ENCODE measurements around the gene NOTO. TPM values are rescaled to one million over a fixed set of nuclear protein-coding genes. Genes with fewer than 3 reads are reported as not detected.
A peak's percentile ranks its signal among the peaks of the same experiment; 100 is the strongest.
"Not testable (repeated sequence)": the region's sequence is repeated elsewhere in the genome, so short reads cannot be mapped to it uniquely, and the experiment has no call there.

The NOTO gene, protein sequence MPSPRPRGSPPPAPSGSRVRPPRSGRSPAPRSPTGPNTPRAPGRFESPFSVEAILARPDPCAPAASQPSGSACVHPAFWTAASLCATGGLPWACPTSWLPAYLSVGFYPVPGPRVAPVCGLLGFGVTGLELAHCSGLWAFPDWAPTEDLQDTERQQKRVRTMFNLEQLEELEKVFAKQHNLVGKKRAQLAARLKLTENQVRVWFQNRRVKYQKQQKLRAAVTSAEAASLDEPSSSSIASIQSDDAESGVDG
- not detected for total RNA-seq
- long read RNA-seq = 0 reads

- Histone ChIP-seq H3K36me3 (no peaks in the 10 kb centered on the region), H3K27me3 (ENCODE audit: low read depth) (peaks cover 98% of the 10 kb centered on the region), H3K4me1 (peaks cover 16% of the 10 kb centered on the region), H3K9me3 (replicated peaks) (no peaks in the 10 kb centered on the region), H3K4me3 (peak within 1 kb of the TSS; percentile 55), H3K27ac (replicated peaks) (no peak within 1 kb of the TSS)
- no peak for TF ChIP-seq CTCF (IDR thresholded peaks at IDR 0.05; ENCODE audit: borderline replicate concordance)
- intact Hi-C loops (cut with micrococcal nuclease) = no loop called here
- no peak for DNase-seq
Observed at GRCh38 chr2:73202156-73203054, at the start of gene NOTO. NOTO (plus strand) TSS chr2:73202574; CDS start chr2:73202667, 93 bp downstream.

- Histone ChIP-seq H3K27me3 (ENCODE audit: low read depth) (peaks cover 41% of the 10 kb centered on the region), H3K36me3 (no peaks in the 10 kb centered on the region), H3K9me3 (replicated peaks) (peaks cover 8% of the 10 kb centered on the region), H3K4me1 (peaks cover 7% of the 10 kb centered on the region), H3K4me3 (no peak overlapping the region), H3K27ac (replicated peaks) (no peak overlapping the region)
- peak; percentile 61 for DNase-seq
- intact Hi-C loops (cut with micrococcal nuclease) = loop anchor here (10.0 kb wide), 1 partner anchor 162 kb away; no protein-coding TSS in a partner anchor
- peak; percentile 87 for TF ChIP-seq CTCF (IDR thresholded peaks at IDR 0.05; ENCODE audit: borderline replicate concordance)
Observed at GRCh38 chr2:73156539-73157124, 45.7 kb upstream of the NOTO start.

- no peak for TF ChIP-seq CTCF (IDR thresholded peaks at IDR 0.05; ENCODE audit: borderline replicate concordance)
- intact Hi-C loops (cut with micrococcal nuclease) = loop anchor here (5.0 kb wide), 2 partner anchors 76 to 271 kb away; no protein-coding TSS in a partner anchor
- no peaks in the 10 kb centered on the region for H3K4me1 ChIP-seq
- H3K36me3 ChIP-seq = no peaks in the 10 kb centered on the region
- no peak overlapping the region for H3K27ac ChIP-seq (replicated peaks)
- H3K9me3 ChIP-seq (replicated peaks) = no peaks in the 10 kb centered on the region
- peaks cover 27% of the 10 kb centered on the region for H3K27me3 ChIP-seq (ENCODE audit: low read depth)
- no peak for DNase-seq
- H3K4me3 ChIP-seq = no peak overlapping the region
Observed at GRCh38 chr2:73162856-73163391, 39.5 kb upstream of the NOTO start.

GRCh38 chr2:73163483-73164367 is 38.6 kb upstream of the NOTO start:
- intact Hi-C loops (cut with micrococcal nuclease) = loop anchor here (5.0 kb wide), 2 partner anchors 76 to 271 kb away; no protein-coding TSS in a partner anchor
- H3K27ac ChIP-seq (replicated peaks) = no peak overlapping the region
- H3K4me3 ChIP-seq = no peak overlapping the region
- H3K27me3 ChIP-seq (ENCODE audit: low read depth) = peaks cover 21% of the 10 kb centered on the region
- no peaks in the 10 kb centered on the region for H3K36me3 ChIP-seq
- H3K9me3 ChIP-seq (replicated peaks) = no peaks in the 10 kb centered on the region
- H3K4me1 ChIP-seq = no peaks in the 10 kb centered on the region
- DNase-seq = peak; percentile 50
- TF ChIP-seq CTCF (IDR thresholded peaks at IDR 0.05; ENCODE audit: borderline replicate concordance) = peak; percentile 92

DNA sequence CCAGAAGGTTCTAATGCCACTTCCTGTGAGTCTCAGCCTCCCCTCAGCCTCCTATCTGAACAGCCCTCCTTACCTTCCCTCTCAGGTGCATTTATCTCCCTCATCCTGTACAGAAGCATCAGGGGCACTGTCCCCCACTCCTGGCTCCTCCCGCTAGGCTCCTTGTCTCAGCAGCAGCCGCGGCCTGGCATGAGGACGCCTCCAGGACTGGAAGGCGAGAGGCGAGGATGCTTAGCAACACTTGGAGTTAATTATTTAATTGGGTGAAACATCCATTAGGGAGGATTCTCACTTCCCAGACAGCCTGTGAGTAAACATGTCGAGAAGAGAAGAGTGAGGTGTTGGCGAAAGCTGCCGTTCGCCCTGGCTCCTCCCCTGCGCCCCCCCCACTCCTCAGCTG is 36.4 kb upstream of the NOTO start:
- intact Hi-C loops (cut with micrococcal nuclease); H3K27me3 ChIP-seq (ENCODE audit: low read depth); DNase-seq; H3K9me3 ChIP-seq (replicated peaks); H3K4me1 ChIP-seq; H3K36me3 ChIP-seq; H3K27ac ChIP-seq (replicated peaks); H3K4me3 ChIP-seq: not testable (repeated sequence)

- H3K4me1 ChIP-seq; H3K27me3 ChIP-seq (ENCODE audit: low read depth); intact Hi-C loops (cut with micrococcal nuclease); H3K27ac ChIP-seq (replicated peaks); H3K9me3 ChIP-seq (replicated peaks); H3K36me3 ChIP-seq; H3K4me3 ChIP-seq; DNase-seq: not testable (repeated sequence)
Observed at GRCh38 chr2:73166813-73167212, 35.6 kb upstream of the NOTO start.

DNA sequence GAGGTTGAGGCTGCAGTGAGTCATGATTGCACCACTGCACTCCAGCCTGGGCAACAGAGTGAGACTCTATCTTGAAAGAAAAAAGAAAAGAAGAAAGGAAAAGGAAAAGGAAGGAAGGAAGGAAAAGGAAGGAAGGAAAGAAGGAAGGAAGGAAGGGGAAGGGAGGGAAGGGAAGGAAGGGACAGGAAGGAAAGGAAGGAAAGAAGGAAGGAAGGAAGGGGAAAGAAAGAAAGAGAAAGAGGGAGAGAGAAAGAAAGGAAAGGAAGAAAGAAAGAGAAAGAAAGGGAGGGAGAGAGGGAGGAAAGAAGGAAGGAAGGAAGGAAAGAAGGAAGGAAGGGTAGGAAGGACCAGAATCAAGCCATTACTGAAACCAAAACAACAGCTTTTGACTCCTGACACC is 34.0 kb upstream of the NOTO start:
- DNase-seq; H3K4me3 ChIP-seq; H3K4me1 ChIP-seq; H3K27me3 ChIP-seq (ENCODE audit: low read depth); H3K27ac ChIP-seq (replicated peaks); H3K9me3 ChIP-seq (replicated peaks); intact Hi-C loops (cut with micrococcal nuclease); H3K36me3 ChIP-seq: not testable (repeated sequence)

GRCh38 chr2:73170341-73170740 is 32.0 kb upstream of the NOTO start:
- H3K27me3 ChIP-seq (ENCODE audit: low read depth); H3K36me3 ChIP-seq; H3K9me3 ChIP-seq (replicated peaks); H3K4me1 ChIP-seq; DNase-seq; H3K27ac ChIP-seq (replicated peaks); intact Hi-C loops (cut with micrococcal nuclease); H3K4me3 ChIP-seq: not testable (repeated sequence)
